Dedifferentiated amniotic fluid mesenchymal stem cell (primary cell): ENCODE data around the gene OXGR1.
"Not testable (repeated sequence)": the region's sequence is repeated elsewhere in the genome, so short reads cannot be mapped to it uniquely, and the experiment has no call there.

ENCODE experiments used
- DNase-seq: peaks from one replicate; pipeline ENCODE4 v3.0.0-alpha.2; 2016; ENCODE audit errors: extremely low spot score

The OXGR1 gene

GRCh38 chr13:97005625-97006262, 11.5 kb upstream of the OXGR1 start:
- peak; percentile 53 for DNase-seq

GRCh38 chr13:97004886-97005285, 10.6 kb upstream of the OXGR1 start:
- DNase-seq: no peak

GRCh38 chr13:97004096-97004876, 10.0 kb upstream of the OXGR1 start:
- no peak for DNase-seq

GRCh38 chr13:97003071-97003470, 8.8 kb upstream of the OXGR1 start:
- no peak for DNase-seq

GRCh38 chr13:97002581-97002980, 8.3 kb upstream of the OXGR1 start:
- DNase-seq: no peak

- no peak for DNase-seq
Measured at GRCh38 chr13:97001636-97002035, 7.4 kb upstream of the OXGR1 start.

GRCh38 chr13:97000295-97000925, 6.1 kb upstream of the OXGR1 start:
- DNase-seq: no peak

- no peak for DNase-seq
Measured at GRCh38 chr13:96999091-96999490, 4.8 kb upstream of the OXGR1 start.

- no peak for DNase-seq
Measured at GRCh38 chr13:96998051-96998450, 3.8 kb upstream of the OXGR1 start.

GRCh38 chr13:96996886-96997285, 2.6 kb upstream of the OXGR1 start:
- no peak for DNase-seq

- DNase-seq: no peak
Measured at GRCh38 chr13:96996107-96996506, 1.8 kb upstream of the OXGR1 start.

- no peak for DNase-seq
Measured at GRCh38 chr13:96994858-96995243, 575 bp upstream of the OXGR1 start.

- no peak for DNase-seq
Measured at GRCh38 chr13:96993634-96994016, 651 bp downstream of the OXGR1 start.

GRCh38 chr13:96992633-96993032, 1.6 kb downstream of the OXGR1 start:
- no peak for DNase-seq

- no peak for DNase-seq
Measured at GRCh38 chr13:96991072-96991471, 3.2 kb downstream of the OXGR1 start.

- DNase-seq: no peak
Measured at GRCh38 chr13:96988441-96988840, 5.8 kb downstream of the OXGR1 start.

- no peak for DNase-seq
Measured at GRCh38 chr13:96984051-96984508, 10.2 kb downstream of the OXGR1 start.

- no peak for DNase-seq
Measured at GRCh38 chr13:96982672-96983071, 11.6 kb downstream of the OXGR1 start.

- DNase-seq: not testable (repeated sequence)
Measured at GRCh38 chr13:96979861-96980260, 14.4 kb downstream of the OXGR1 start.

GRCh38 chr13:96968027-96968426, 26.2 kb downstream of the OXGR1 start:
- DNase-seq: no peak

GRCh38 chr13:96967248-96967745, 27.0 kb downstream of the OXGR1 start:
- no peak for DNase-seq

- no peak for DNase-seq
Measured at GRCh38 chr13:96966415-96967102, 27.7 kb downstream of the OXGR1 start.
